22Rv1 (cell line): ENCODE results near the gene ACER3.

Experiments
- ZFX ChIP-seq: fragments of 450-650 bp; IDR thresholded peaks from 2 replicates; pipeline ENCODE4 v1.6.1; 2017; ENCODE audit warnings: antibody characterized with exemption, borderline replicate concordance
- TF ChIP-seq, protein P1 (sequence below): fragments of 450-650 bp; IDR thresholded peaks from 2 replicates; pipeline ENCODE4 v1.5.1; 2017; ENCODE audit warnings: mild to moderate bottlenecking

GRCh38 chr11:77064648-77065217, 204.0 kb downstream of the ACER3 start:
- TF ChIP-seq, protein P1, sequence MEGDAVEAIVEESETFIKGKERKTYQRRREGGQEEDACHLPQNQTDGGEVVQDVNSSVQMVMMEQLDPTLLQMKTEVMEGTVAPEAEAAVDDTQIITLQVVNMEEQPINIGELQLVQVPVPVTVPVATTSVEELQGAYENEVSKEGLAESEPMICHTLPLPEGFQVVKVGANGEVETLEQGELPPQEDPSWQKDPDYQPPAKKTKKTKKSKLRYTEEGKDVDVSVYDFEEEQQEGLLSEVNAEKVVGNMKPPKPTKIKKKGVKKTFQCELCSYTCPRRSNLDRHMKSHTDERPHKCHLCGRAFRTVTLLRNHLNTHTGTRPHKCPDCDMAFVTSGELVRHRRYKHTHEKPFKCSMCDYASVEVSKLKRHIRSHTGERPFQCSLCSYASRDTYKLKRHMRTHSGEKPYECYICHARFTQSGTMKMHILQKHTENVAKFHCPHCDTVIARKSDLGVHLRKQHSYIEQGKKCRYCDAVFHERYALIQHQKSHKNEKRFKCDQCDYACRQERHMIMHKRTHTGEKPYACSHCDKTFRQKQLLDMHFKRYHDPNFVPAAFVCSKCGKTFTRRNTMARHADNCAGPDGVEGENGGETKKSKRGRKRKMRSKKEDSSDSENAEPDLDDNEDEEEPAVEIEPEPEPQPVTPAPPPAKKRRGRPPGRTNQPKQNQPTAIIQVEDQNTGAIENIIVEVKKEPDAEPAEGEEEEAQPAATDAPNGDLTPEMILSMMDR, result no peak
- TF ChIP-seq ZFX, result no peak
